SK-N-SH (cell line): ENCODE measurements around the gene RABGGTA. TPM values are rescaled to one million over a fixed set of nuclear protein-coding genes. Genes with fewer than 3 reads are reported as not detected.
A peak's percentile ranks its signal among the peaks of the same experiment; 100 is the strongest.

Experiments used
- CTCF ChIA-PET: fragments of 300-600, 350-600 bp; formaldehyde crosslinking; extraction: SDS; loops from one replicate; lab custom pipeline; 2021; lab: Yijun Ruan, JAX
- POLR2A ChIA-PET: fragments of 350-600 bp; sonication (Branson Sonifier 250); formaldehyde crosslinking; extraction: SDS; loops from one replicate; lab custom pipeline; 2020; ENCODE audit warnings: antibody characterized with exemption, inconsistent platforms; lab: Yijun Ruan, JAX
- DNase-seq: peaks from one replicate; pipeline ENCODE4 v3.0.0; 2012
- H2AFZ ChIP-seq: fragments of 200-600 bp; sonication (generic); 2 replicates; pipeline ENCODE4 v1.8.1; 2016; ENCODE audit warnings: antibody characterized with exemption, mild to moderate bottlenecking, low read depth
- H3F3A ChIP-seq: fragments of 200-600 bp; sonication (generic); replicated peaks from 2 replicates; pipeline ENCODE3; 2016; ENCODE audit warnings: antibody characterized with exemption, mild to moderate bottlenecking; ENCODE audit not compliant: insufficient read depth
- H3K27ac ChIP-seq, 2 experiments: fragments of 200-500 bp in 1 of 2; fragments of 200-600 bp in 1 of 2; sonication (Bioruptor generic) in 1 of 2; sonication (generic), shearing (Covaris generic) in 1 of 2; 2 replicates each; pipeline versions ENCODE4 v1.5.1 to v1.6.1; 2014 to 2016; ENCODE audit warnings: low read depth in 2 of 2, inconsistent platforms in 1 of 2, low read length in 1 of 2, mild to moderate bottlenecking in 1 of 2, mixed read lengths in 1 of 2
- H3K27me3 ChIP-seq: fragments of 200-600 bp; sonication (generic), shearing (Covaris generic); 2 replicates; pipeline ENCODE4 v1.6.1; 2016; ENCODE audit warnings: mixed run types; ENCODE audit not compliant: insufficient read depth
- H3K36me3 ChIP-seq, 2 experiments: fragments of 200-500 bp in 1 of 2; fragments of 200-600 bp in 1 of 2; sonication (Bioruptor generic) in 1 of 2; sonication (generic) in 1 of 2; replicated peaks in 1 of 2; 2 replicates each; pipeline versions ENCODE3 to v1.5.1; 2014 to 2016; ENCODE audit warnings: low read length in 1 of 2, mild to moderate bottlenecking in 1 of 2; ENCODE audit not compliant: insufficient read depth in 2 of 2, control insufficient read depth in 1 of 2
- H3K4me1 ChIP-seq, 2 experiments: fragments of 200-500 bp in 1 of 2; fragments of 200-600 bp in 1 of 2; sonication (Bioruptor generic) in 1 of 2; sonication (generic), shearing (Covaris generic) in 1 of 2; 2 replicates each; pipeline versions ENCODE4 v1.5.1 to v1.6.1; 2014 to 2016; ENCODE audit warnings: low read depth in 1 of 2, low read length in 1 of 2, mixed run types in 1 of 2; ENCODE audit not compliant: insufficient read depth in 2 of 2, control insufficient read depth in 1 of 2
- H3K4me2 ChIP-seq: fragments of 200-600 bp; sonication (generic), shearing (Covaris generic); 2 replicates; pipeline ENCODE4 v1.6.1; 2017; ENCODE audit warnings: mixed run types
- H3K4me3 ChIP-seq, 2 experiments: fragments of 200-500 bp in 1 of 2; fragments of 200-600 bp in 1 of 2; sonication (Bioruptor generic) in 1 of 2; sonication (generic), shearing (Covaris generic) in 1 of 2; 2 replicates each; pipeline versions ENCODE4 v1.5.1 to v1.8.1; 2014 to 2016; ENCODE audit warnings: low read depth in 2 of 2, inconsistent platforms in 1 of 2, low read length in 1 of 2, mild to moderate bottlenecking in 1 of 2, mixed read lengths in 1 of 2, moderate library complexity in 1 of 2
- H3K79me2 ChIP-seq: fragments of 200-600 bp; sonication (generic); 2 replicates; pipeline ENCODE4 v1.8.1; 2017; ENCODE audit warnings: mild to moderate bottlenecking; ENCODE audit not compliant: insufficient read depth
- H3K9ac ChIP-seq: fragments of 200-600 bp; sonication (generic); 2 replicates; pipeline ENCODE4 v1.6.1; 2017; ENCODE audit warnings: mixed run types
- H3K9me2 ChIP-seq: fragments of 200-600 bp; sonication (generic); 2 replicates; pipeline ENCODE4 v1.6.1; 2017; ENCODE audit warnings: mixed run types
- H3K9me3 ChIP-seq: fragments of 200-600 bp; sonication (generic); 2 replicates; pipeline ENCODE4 v1.6.1; 2017; ENCODE audit warnings: mixed run types, mild to moderate bottlenecking, moderate library complexity
- H4K20me1 ChIP-seq: fragments of 200-600 bp; sonication (generic); 2 replicates; pipeline ENCODE4 v1.6.1; 2017; ENCODE audit warnings: mild to moderate bottlenecking, mixed run types; ENCODE audit not compliant: insufficient read depth
- CHD2 ChIP-seq: fragments of 150-350 bp; IDR thresholded peaks from 2 replicates; pipeline ENCODE4 v1.6.1; 2018; ENCODE audit warnings: low read length; ENCODE audit not compliant: partially characterized antibody
- ELF1 ChIP-seq: IDR thresholded peaks from 2 replicates; pipeline ENCODE4 v1.4.0; 2012
- EZH2phosphoT487 ChIP-seq: fragments of 200-600 bp; sonication (generic); IDR thresholded peaks from 2 replicates; pipeline ENCODE4 v1.6.1; 2017; ENCODE audit warnings: low read depth, mixed run types, mild to moderate bottlenecking, antibody characterized with exemption, moderate library complexity, borderline replicate concordance
- FOXM1 ChIP-seq: IDR thresholded peaks from 2 replicates; pipeline ENCODE4 v1.4.0; 2012; ENCODE audit warnings: low read depth, mild to moderate bottlenecking
- GATA2 ChIP-seq: sonication (generic); formaldehyde crosslinking; IDR thresholded peaks from 2 replicates; pipeline ENCODE4 v1.5.0; 2020; ENCODE audit warnings: mild to moderate bottlenecking, missing genetic modification reagents
- JUND ChIP-seq: IDR thresholded peaks from 2 replicates; pipeline ENCODE4 v1.4.0; 2012
- MEF2A ChIP-seq: IDR thresholded peaks from 2 replicates; pipeline ENCODE4 v1.4.0; 2012; ENCODE audit warnings: low read depth, borderline replicate concordance
- NRF1 ChIP-seq: IDR thresholded peaks from 2 replicates; pipeline ENCODE4 v1.6.1; 2012; ENCODE audit warnings: low read depth, mild to moderate bottlenecking, low read length
- RAD21 ChIP-seq: IDR thresholded peaks from 2 replicates; pipeline ENCODE4 v1.6.1; 2012; ENCODE audit warnings: mild to moderate bottlenecking, low read length
- RFX5 ChIP-seq: IDR thresholded peaks from 2 replicates; pipeline ENCODE4 v1.6.1; 2012; ENCODE audit warnings: mild to moderate bottlenecking, improper control_type of control experiment, low read length
- RXRA ChIP-seq: IDR thresholded peaks from 2 replicates; pipeline ENCODE4 v1.4.0; 2012; ENCODE audit warnings: low read depth, mild to moderate bottlenecking, borderline replicate concordance
- TAF1 ChIP-seq: IDR thresholded peaks from 2 replicates; pipeline ENCODE4 v1.6.1; 2012; ENCODE audit warnings: low read depth, mild to moderate bottlenecking, low read length, moderate library complexity, borderline replicate concordance
- TEAD4 ChIP-seq: IDR thresholded peaks from 2 replicates; pipeline ENCODE4 v1.4.0; 2012; ENCODE audit warnings: mild to moderate bottlenecking, borderline replicate concordance; ENCODE audit not compliant: insufficient read depth
- YY1 ChIP-seq: IDR thresholded peaks from 2 replicates; pipeline ENCODE4 v1.4.0; 2012; ENCODE audit warnings: low read depth, mild to moderate bottlenecking
- WGBS: methylation state at CpG from one replicate; pipeline ENCODE4 v1.1.6; 2017; ENCODE audit warnings: low lambda C conversion rate; 5-methylcytosine and 5-hydroxymethylcytosine counted together
- polyA plus RNA-seq, 3 experiments: library from polyadenylated mRNA; depleted of rRNA; stranded (reverse); fragments of >200 nt; gene quantifications; 2 replicates each; pipeline ENCODE4 v1.2.3, GENCODE V29; 2012
- TF ChIP-seq, protein P1 (sequence below): fragments of 200-600 bp; sonication (generic); IDR thresholded peaks from 2 replicates; pipeline ENCODE4 v1.6.1; 2017; ENCODE audit warnings: antibody characterized with exemption, mild to moderate bottlenecking, moderate library complexity
- TF ChIP-seq, protein P2 (sequence below): IDR thresholded peaks from 2 replicates; pipeline ENCODE4 v1.4.0; 2012; ENCODE audit warnings: low read depth, borderline replicate concordance
- TF ChIP-seq, protein P3 (sequence below): IDR thresholded peaks from 2 replicates; pipeline ENCODE4; 2012

RABGGTA gene
- polyA plus RNA-seq, 1 of the 3 experiments (the other 2 are of a cell fraction), result 59.4 TPM

DNA sequence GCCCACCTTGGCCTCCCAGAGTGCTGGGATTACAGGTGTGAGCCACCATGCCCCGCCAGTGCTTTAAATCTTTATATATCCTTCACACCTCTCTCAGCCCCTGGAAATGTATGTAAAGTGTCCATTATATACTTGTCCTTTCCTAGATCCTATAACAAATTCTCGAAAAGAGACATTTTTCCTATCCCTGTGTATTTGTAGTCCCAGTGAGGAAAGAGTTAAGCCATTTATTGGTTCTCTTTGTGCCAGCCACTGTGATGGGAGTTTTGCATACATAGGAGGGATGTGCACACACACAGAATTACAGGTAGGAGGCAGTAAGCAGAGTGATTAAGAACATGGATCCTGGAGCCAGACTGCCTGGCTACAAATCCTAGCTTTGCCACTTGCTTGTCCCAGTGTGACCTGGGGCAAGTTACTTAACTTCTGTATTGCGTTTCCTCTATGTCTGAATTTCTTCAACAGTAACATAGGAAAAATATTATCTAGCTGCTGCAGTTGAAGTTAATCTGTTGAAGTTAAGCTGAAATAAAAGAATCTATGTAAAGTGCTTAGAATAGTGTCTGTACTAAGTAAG, 2.1 kb upstream of the RABGGTA start:
- DNase-seq, result peak; percentile 40
- Histone ChIP-seq H3K4me2 (no peak overlapping the region), H3K36me3 (peaks cover 0 to 9% of the 10 kb centered on the region in 2 experiments), H3K79me2 (no peaks in the 10 kb centered on the region; the same call in 1 of the 2 replicates), H3F3A (no peaks in the 10 kb centered on the region), H2AFZ (no peak overlapping the region), H3K9me2 (no peaks in the 10 kb centered on the region), H3K4me1 (peaks cover 6 to 10% of the 10 kb centered on the region in 2 experiments; a peak in 2 of 4 replicates), H3K4me3 (no peak overlapping the region), H3K9me3 (no peaks in the 10 kb centered on the region), H3K27me3 (no peaks in the 10 kb centered on the region), H3K27ac (no peak overlapping the region), H3K9ac (no peak overlapping the region), H4K20me1 (no peaks in the 10 kb centered on the region)
- CTCF ChIA-PET, result interaction anchor here (1.0 to 3.0 kb wide), 3 partner anchors 22 to 31 kb away, joined by 6 to 14 read pairs (median 11); partner anchors contain the start of gene TINF2
- WGBS, result 95% methylated on average over 3 of the region's 3 CpGs
- no peak for TF ChIP-seq TAF1
- TF ChIP-seq, protein P1, sequence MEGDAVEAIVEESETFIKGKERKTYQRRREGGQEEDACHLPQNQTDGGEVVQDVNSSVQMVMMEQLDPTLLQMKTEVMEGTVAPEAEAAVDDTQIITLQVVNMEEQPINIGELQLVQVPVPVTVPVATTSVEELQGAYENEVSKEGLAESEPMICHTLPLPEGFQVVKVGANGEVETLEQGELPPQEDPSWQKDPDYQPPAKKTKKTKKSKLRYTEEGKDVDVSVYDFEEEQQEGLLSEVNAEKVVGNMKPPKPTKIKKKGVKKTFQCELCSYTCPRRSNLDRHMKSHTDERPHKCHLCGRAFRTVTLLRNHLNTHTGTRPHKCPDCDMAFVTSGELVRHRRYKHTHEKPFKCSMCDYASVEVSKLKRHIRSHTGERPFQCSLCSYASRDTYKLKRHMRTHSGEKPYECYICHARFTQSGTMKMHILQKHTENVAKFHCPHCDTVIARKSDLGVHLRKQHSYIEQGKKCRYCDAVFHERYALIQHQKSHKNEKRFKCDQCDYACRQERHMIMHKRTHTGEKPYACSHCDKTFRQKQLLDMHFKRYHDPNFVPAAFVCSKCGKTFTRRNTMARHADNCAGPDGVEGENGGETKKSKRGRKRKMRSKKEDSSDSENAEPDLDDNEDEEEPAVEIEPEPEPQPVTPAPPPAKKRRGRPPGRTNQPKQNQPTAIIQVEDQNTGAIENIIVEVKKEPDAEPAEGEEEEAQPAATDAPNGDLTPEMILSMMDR, result no peak; the same call in 1 of the 2 replicates
- no peak for TF ChIP-seq NRF1
- no peak for TF ChIP-seq ELF1
- TF ChIP-seq, protein P2, sequence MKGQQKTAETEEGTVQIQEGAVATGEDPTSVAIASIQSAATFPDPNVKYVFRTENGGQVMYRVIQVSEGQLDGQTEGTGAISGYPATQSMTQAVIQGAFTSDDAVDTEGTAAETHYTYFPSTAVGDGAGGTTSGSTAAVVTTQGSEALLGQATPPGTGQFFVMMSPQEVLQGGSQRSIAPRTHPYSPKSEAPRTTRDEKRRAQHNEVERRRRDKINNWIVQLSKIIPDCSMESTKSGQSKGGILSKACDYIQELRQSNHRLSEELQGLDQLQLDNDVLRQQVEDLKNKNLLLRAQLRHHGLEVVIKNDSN, result no peak
- no peak for TF ChIP-seq RFX5
- no peak for TF ChIP-seq JUND
- TF ChIP-seq, protein P3, sequence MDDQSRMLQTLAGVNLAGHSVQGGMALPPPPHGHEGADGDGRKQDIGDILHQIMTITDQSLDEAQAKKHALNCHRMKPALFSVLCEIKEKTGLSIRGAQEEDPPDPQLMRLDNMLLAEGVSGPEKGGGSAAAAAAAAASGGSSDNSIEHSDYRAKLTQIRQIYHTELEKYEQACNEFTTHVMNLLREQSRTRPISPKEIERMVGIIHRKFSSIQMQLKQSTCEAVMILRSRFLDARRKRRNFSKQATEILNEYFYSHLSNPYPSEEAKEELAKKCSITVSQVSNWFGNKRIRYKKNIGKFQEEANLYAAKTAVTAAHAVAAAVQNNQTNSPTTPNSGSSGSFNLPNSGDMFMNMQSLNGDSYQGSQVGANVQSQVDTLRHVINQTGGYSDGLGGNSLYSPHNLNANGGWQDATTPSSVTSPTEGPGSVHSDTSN, result no peak
- no peak for TF ChIP-seq CHD2
- TF ChIP-seq GATA2 (CRISPR knock-in tag), result no peak
- no peak for TF ChIP-seq YY1
- TF ChIP-seq TEAD4, result no peak
- TF ChIP-seq MEF2A, result no peak
- TF ChIP-seq RAD21, result no peak
- no peak for TF ChIP-seq FOXM1
- no peak for TF ChIP-seq RXRA
- TF ChIP-seq EZH2phosphoT487, result no peak
- POLR2A ChIA-PET, result no interaction called here
